K562 (cell line): Measurements from ENCODE around the gene BTAF1. TPM values are rescaled to one million over a fixed set of nuclear protein-coding genes. Genes with fewer than 3 reads are reported as not detected.
A peak's percentile ranks its signal among the peaks of the same experiment; 100 is the strongest.

ENCODE experiments used
- CBFA2T3 ChIP-seq: fragments of 450-650 bp; IDR thresholded peaks from 2 replicates; pipeline ENCODE4 v1.6.1; 2017
- NRF1 ChIP-seq, 2 experiments: fragments of 450-650 bp; IDR thresholded peaks in 1 of 2; conservative IDR thresholded peaks in 1 of 2; 2 replicates each; pipeline ENCODE4 v1.6.1; 2014; ENCODE audit warnings: mild to moderate bottlenecking in 2 of 2
- PHF8 ChIP-seq: fragments of 200-600 bp; sonication (generic); IDR thresholded peaks from 2 replicates; pipeline ENCODE4 v1.6.1; 2012; ENCODE audit warnings: mixed run types, mild to moderate bottlenecking, inconsistent platforms, low read length, moderate library complexity, borderline replicate concordance
- RBM17 ChIP-seq: fragments of 200-400 bp; formaldehyde crosslinking; IDR thresholded peaks from 2 replicates; pipeline ENCODE4 v1.6.1; 2017; ENCODE audit warnings: low read depth, mild to moderate bottlenecking, low read length, borderline replicate concordance
- SRF ChIP-seq, 2 experiments: fragments of 250-450, 450-650 bp in 1 of 2; sonication (Bioruptor Pico) in 1 of 2; sonication (generic) in 1 of 2; formaldehyde crosslinking; IDR thresholded peaks; 2 replicates each; pipeline versions ENCODE4 v1.5.0 to v1.5.1; 2020 to 2022; ENCODE audit warnings: mild to moderate bottlenecking in 1 of 2, missing genetic modification reagents in 1 of 2
- ZNF23 ChIP-seq: fragments of 250-450 bp; sonication (Bioruptor Pico); IDR thresholded peaks from 2 replicates; pipeline ENCODE4 v1.4.0; 2020; ENCODE audit warnings: mild to moderate bottlenecking
- ZNF384 ChIP-seq: IDR thresholded peaks from 2 replicates; pipeline ENCODE4 v1.6.1; 2012; ENCODE audit warnings: low read depth, low read length, improper control_type of control experiment
- polyA plus RNA-seq, 8 experiments: library from polyadenylated mRNA; depleted of rRNA in 4 of 8; stranded (reverse) in 5 of 8; unstranded in 3 of 8; fragments of >200 nt; fragmentation: Nextera tagmentation in 2 of 8; fragmentation: Illumina TruSeq in 1 of 8; extraction: Ambion mirVana in 2 of 8; extraction: Trizol in 1 of 8; gene quantifications; 2 replicates each; pipeline versions ENCODE4 v1.2.1 to v1.2.3, GENCODE V29; 2011 to 2014; ENCODE audit warnings: inconsistent platforms in 1 of 8, missing spikeins in 1 of 8
- total RNA-seq, 7 experiments: library from RNA; depleted of rRNA in 6 of 7; stranded (reverse); fragments of >200 nt in 6 of 7; fragmentation: Illumina TruSeq in 2 of 7; extraction: Trizol in 2 of 7; gene quantifications; 2 replicates each; pipeline versions ENCODE4 v1.2.1 to v1.2.3, GENCODE V29; 2011 to 2021; ENCODE audit warnings: low replicate concordance in 1 of 7
- TF ChIP-seq, protein P1 (sequence below): fragments of 450-650 bp; IDR thresholded peaks from 2 replicates; pipeline ENCODE4 v1.6.1; 2017; ENCODE audit warnings: antibody characterized with exemption
- TF ChIP-seq, protein P2 (sequence below): fragments of 250-450 bp; sonication (Bioruptor Pico); IDR thresholded peaks from 2 replicates; pipeline ENCODE4 v1.5.0; 2021
- TF ChIP-seq, protein P3 (sequence below), 2 experiments: fragments of 450-650 bp in 1 of 2; sonication (generic) in 1 of 2; formaldehyde crosslinking; conservative IDR thresholded peaks; 2 replicates each; pipeline versions ENCODE4 v1.4.0 to v1.8.1; 2020 to 2022; ENCODE audit warnings: mild to moderate bottlenecking in 1 of 2, missing genetic modification reagents in 1 of 2
- TF ChIP-seq, protein P4 (sequence below): fragments of 450-650 bp; conservative IDR thresholded peaks from 2 replicates; pipeline ENCODE4 v1.6.1; 2016; ENCODE audit warnings: missing genetic modification characterization, low read depth, mild to moderate bottlenecking, missing compliant biosample characterization, moderate library complexity
- TF ChIP-seq, protein P5 (sequence below), 2 experiments: fragments of 450-650 bp; IDR thresholded peaks; 2 replicates each; pipeline ENCODE4 v1.6.1; 2018; ENCODE audit warnings: mild to moderate bottlenecking in 2 of 2, low read depth in 1 of 2; ENCODE audit not compliant: partially characterized antibody in 2 of 2
- TF ChIP-seq, protein P6 (sequence below): fragments of 250-450 bp; sonication (Bioruptor Pico); IDR thresholded peaks from 2 replicates; pipeline ENCODE4 v1.8.0; 2021; ENCODE audit warnings: borderline replicate concordance, mild to moderate bottlenecking, moderate library complexity; ENCODE audit not compliant: poor library complexity, severe bottlenecking
- TF ChIP-seq, protein P7 (sequence below): sonication (generic); formaldehyde crosslinking; IDR thresholded peaks from 2 replicates; pipeline ENCODE4 v1.8.0; 2022; ENCODE audit warnings: missing genetic modification reagents, mild to moderate bottlenecking, borderline replicate concordance

BTAF1 gene
- total and polyA plus RNA-seq, 9 of the 15 experiments (the other 6 are each of a cell fraction or from before 2014, with no cell fraction given) = 6.6 to 70.7 (median 30.5) TPM

DNA sequence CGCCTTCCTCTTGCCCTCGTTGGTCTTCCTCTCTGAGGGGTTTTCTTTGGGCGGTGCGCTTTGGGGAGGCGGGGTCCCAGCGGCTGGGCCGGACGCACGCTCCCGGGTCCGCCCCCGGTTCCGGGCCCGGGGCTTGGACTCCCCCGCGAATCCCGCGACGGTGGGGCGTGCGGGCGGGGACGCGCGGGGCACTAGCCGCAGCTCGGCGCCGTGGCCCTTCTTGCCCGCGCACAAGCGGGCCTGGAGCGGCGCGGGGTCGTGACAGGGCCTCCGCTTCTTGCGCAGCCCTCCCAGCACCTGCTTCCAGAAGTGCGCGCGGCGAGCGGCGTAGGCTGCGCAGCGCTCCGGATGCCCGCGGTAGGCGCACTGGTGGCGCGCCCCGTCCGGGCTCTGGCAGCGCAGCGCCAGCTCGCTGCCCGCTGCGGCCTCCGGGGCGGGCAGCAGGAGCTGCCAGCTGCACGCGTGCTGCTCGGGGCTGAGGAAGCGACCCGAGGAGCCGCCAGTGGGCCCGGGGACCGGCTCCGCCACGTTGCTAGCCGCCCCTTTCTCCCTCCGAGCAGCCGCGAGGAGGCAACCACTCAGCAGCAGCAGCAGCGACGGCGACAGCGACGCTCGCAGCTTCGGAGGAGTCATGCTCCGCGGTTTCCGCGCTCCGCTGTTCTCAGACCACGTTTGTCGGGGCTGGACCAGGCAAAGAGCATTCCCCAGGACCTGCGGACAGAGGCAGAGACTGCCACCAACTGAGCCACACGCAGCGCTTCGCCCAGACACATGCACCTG, 15.0 kb upstream of the BTAF1 start (continued):
- TF ChIP-seq, protein P1, sequence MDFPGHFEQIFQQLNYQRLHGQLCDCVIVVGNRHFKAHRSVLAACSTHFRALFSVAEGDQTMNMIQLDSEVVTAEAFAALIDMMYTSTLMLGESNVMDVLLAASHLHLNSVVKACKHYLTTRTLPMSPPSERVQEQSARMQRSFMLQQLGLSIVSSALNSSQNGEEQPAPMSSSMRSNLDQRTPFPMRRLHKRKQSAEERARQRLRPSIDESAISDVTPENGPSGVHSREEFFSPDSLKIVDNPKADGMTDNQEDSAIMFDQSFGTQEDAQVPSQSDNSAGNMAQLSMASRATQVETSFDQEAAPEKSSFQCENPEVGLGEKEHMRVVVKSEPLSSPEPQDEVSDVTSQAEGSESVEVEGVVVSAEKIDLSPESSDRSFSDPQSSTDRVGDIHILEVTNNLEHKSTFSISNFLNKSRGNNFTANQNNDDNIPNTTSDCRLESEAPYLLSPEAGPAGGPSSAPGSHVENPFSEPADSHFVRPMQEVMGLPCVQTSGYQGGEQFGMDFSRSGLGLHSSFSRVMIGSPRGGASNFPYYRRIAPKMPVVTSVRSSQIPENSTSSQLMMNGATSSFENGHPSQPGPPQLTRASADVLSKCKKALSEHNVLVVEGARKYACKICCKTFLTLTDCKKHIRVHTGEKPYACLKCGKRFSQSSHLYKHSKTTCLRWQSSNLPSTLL = no peak
- TF ChIP-seq, protein P2, sequence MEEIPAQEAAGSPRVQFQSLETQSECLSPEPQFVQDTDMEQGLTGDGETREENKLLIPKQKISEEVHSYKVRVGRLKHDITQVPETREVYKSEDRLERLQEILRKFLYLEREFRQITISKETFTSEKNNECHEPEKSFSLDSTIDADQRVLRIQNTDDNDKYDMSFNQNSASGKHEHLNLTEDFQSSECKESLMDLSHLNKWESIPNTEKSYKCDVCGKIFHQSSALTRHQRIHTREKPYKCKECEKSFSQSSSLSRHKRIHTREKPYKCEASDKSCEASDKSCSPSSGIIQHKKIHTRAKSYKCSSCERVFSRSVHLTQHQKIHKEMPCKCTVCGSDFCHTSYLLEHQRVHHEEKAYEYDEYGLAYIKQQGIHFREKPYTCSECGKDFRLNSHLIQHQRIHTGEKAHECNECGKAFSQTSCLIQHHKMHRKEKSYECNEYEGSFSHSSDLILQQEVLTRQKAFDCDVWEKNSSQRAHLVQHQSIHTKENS (CRISPR knock-in tag) = no peak
- TF ChIP-seq, protein P3, sequence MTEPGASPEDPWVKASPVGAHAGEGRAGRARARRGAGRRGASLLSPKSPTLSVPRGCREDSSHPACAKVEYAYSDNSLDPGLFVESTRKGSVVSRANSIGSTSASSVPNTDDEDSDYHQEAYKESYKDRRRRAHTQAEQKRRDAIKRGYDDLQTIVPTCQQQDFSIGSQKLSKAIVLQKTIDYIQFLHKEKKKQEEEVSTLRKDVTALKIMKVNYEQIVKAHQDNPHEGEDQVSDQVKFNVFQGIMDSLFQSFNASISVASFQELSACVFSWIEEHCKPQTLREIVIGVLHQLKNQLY (CRISPR knock-in tag; conservative IDR thresholded peaks at IDR 0.05) = no peak
- TF ChIP-seq SRF (CRISPR knock-in tag; IDR thresholded peaks at IDR 0.05) (0 out of 4 replicates have a peak, but pooled peaks of 1 of the 2 experiments have one; percentile 3), PHF8 (peak; percentile 79; the same call in 1 of the 2 replicates), ZNF23 (no peak), CBFA2T3 (no peak), ZNF384 (no peak), RBM17 (no peak), NRF1 (conservative IDR thresholded peaks at IDR 0.05 in 1 of 2, IDR thresholded peaks at IDR 0.05 in 1 of 2) (peak; percentile 84; a peak in 2 of 4 replicates)
- TF ChIP-seq, protein P4, sequence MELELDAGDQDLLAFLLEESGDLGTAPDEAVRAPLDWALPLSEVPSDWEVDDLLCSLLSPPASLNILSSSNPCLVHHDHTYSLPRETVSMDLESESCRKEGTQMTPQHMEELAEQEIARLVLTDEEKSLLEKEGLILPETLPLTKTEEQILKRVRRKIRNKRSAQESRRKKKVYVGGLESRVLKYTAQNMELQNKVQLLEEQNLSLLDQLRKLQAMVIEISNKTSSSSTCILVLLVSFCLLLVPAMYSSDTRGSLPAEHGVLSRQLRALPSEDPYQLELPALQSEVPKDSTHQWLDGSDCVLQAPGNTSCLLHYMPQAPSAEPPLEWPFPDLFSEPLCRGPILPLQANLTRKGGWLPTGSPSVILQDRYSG (tag) = no peak
- TF ChIP-seq, protein P5, sequence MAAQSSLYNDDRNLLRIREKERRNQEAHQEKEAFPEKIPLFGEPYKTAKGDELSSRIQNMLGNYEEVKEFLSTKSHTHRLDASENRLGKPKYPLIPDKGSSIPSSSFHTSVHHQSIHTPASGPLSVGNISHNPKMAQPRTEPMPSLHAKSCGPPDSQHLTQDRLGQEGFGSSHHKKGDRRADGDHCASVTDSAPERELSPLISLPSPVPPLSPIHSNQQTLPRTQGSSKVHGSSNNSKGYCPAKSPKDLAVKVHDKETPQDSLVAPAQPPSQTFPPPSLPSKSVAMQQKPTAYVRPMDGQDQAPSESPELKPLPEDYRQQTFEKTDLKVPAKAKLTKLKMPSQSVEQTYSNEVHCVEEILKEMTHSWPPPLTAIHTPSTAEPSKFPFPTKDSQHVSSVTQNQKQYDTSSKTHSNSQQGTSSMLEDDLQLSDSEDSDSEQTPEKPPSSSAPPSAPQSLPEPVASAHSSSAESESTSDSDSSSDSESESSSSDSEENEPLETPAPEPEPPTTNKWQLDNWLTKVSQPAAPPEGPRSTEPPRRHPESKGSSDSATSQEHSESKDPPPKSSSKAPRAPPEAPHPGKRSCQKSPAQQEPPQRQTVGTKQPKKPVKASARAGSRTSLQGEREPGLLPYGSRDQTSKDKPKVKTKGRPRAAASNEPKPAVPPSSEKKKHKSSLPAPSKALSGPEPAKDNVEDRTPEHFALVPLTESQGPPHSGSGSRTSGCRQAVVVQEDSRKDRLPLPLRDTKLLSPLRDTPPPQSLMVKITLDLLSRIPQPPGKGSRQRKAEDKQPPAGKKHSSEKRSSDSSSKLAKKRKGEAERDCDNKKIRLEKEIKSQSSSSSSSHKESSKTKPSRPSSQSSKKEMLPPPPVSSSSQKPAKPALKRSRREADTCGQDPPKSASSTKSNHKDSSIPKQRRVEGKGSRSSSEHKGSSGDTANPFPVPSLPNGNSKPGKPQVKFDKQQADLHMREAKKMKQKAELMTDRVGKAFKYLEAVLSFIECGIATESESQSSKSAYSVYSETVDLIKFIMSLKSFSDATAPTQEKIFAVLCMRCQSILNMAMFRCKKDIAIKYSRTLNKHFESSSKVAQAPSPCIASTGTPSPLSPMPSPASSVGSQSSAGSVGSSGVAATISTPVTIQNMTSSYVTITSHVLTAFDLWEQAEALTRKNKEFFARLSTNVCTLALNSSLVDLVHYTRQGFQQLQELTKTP (IDR thresholded peaks at IDR 0.05; ENCODE audit: low read depth in 1 of 2, partially characterized antibody in 2 of 2) = no peak
- TF ChIP-seq, protein P6, sequence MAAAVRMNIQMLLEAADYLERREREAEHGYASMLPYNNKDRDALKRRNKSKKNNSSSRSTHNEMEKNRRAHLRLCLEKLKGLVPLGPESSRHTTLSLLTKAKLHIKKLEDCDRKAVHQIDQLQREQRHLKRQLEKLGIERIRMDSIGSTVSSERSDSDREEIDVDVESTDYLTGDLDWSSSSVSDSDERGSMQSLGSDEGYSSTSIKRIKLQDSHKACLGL = no peak
- TF ChIP-seq, protein P7, sequence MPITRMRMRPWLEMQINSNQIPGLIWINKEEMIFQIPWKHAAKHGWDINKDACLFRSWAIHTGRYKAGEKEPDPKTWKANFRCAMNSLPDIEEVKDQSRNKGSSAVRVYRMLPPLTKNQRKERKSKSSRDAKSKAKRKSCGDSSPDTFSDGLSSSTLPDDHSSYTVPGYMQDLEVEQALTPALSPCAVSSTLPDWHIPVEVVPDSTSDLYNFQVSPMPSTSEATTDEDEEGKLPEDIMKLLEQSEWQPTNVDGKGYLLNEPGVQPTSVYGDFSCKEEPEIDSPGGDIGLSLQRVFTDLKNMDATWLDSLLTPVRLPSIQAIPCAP (CRISPR knock-in tag) = no peak
